Prostate gland (tissue), 2 donors: ENCODE measurements around the gene SPG11.

Experiments used
- CTCF ChIP-seq, 4 experiments: fragments of 200-600 bp in 2 of 4; fragments of 450-650 bp in 2 of 4; sonication (generic) in 2 of 4; IDR thresholded peaks; 1 replicate in 3 of 4; 2 replicates in 1 of 4; pipeline ENCODE4 v1.5.1; 2016 to 2019; ENCODE audit warnings: antibody characterized with exemption in 4 of 4, mild to moderate bottlenecking in 2 of 4, moderate library complexity in 2 of 4
- POLR2A ChIP-seq: fragments of 450-650 bp; IDR thresholded peaks from one replicate; pipeline ENCODE4 v1.6.1; 2016; ENCODE audit warnings: antibody characterized with exemption, mild to moderate bottlenecking

GRCh38 chr15:44698641-44699040 lies 35.2 kb upstream of the SPG11 start:
- TF ChIP-seq POLR2A (no peak), CTCF (IDR thresholded peaks at IDR 0.05) (no peak)
